22Rv1 (cell line): ENCODE measurements around the gene DCUN1D3.

ENCODE experiments used
- H3K27ac ChIP-seq: fragments of 450-650 bp; 2 replicates; pipeline ENCODE4 v1.5.1; 2017
- ZFX ChIP-seq: fragments of 450-650 bp; IDR thresholded peaks from 2 replicates; pipeline ENCODE4 v1.6.1; 2017; ENCODE audit warnings: antibody characterized with exemption, borderline replicate concordance
- TF ChIP-seq, protein P1 (sequence below): fragments of 450-650 bp; IDR thresholded peaks from 2 replicates; pipeline ENCODE4 v1.5.1; 2017; ENCODE audit warnings: mild to moderate bottlenecking

Gene DCUN1D3

DNA sequence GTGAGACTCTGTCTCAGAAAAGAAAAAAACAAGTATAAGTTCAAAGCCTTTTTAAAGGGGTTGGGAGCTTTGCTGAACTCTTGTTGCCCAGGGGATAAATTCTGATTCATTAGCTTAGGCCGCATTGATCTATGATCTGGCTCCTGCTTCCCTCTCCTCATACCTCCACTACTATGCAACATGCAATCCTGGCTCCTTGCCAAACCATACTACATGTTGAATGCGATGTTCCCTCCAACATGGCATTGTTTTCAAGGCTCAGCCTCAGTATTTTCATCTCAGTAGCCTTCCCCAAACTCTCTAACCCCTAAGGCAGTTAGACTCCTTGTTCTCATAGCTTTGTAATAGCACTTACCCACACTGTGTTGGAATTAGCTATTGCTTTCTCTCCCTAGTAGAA is 87.6 kb downstream of the DCUN1D3 start:
- TF ChIP-seq, protein P1, sequence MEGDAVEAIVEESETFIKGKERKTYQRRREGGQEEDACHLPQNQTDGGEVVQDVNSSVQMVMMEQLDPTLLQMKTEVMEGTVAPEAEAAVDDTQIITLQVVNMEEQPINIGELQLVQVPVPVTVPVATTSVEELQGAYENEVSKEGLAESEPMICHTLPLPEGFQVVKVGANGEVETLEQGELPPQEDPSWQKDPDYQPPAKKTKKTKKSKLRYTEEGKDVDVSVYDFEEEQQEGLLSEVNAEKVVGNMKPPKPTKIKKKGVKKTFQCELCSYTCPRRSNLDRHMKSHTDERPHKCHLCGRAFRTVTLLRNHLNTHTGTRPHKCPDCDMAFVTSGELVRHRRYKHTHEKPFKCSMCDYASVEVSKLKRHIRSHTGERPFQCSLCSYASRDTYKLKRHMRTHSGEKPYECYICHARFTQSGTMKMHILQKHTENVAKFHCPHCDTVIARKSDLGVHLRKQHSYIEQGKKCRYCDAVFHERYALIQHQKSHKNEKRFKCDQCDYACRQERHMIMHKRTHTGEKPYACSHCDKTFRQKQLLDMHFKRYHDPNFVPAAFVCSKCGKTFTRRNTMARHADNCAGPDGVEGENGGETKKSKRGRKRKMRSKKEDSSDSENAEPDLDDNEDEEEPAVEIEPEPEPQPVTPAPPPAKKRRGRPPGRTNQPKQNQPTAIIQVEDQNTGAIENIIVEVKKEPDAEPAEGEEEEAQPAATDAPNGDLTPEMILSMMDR, result no peak
- TF ChIP-seq ZFX, result no peak
- 0 out of 2 replicates have a peak overlapping the region, but pooled peaks have one; percentile 3 for H3K27ac ChIP-seq

DNA sequence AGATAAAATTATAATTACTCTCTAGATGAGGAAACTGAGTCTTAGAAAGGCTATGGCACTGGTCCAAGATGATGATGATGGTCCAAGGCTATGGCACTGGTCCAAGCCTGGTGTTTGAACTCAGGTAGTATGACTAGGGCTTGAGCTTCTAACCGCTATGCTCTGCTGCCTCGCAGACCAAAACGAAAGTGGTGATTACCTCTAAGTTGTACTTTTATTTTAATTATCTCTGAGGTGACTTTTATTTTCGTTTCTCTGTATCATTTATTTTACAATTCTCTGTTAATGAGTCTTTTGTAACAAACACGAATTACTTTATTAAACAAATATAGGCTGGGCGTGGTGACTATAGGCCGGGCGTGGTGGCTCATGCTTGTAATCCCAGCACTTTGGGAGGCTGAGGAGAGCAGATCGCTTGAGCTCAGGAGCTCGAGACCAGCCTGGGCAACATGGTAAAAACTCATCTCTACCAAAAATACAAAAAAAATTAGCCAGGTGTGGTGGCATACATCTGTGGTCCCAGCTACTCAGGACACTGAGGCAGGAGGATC is 88.2 kb downstream of the DCUN1D3 start:
- TF ChIP-seq, protein P1, result no peak
- TF ChIP-seq ZFX, result no peak

DNA sequence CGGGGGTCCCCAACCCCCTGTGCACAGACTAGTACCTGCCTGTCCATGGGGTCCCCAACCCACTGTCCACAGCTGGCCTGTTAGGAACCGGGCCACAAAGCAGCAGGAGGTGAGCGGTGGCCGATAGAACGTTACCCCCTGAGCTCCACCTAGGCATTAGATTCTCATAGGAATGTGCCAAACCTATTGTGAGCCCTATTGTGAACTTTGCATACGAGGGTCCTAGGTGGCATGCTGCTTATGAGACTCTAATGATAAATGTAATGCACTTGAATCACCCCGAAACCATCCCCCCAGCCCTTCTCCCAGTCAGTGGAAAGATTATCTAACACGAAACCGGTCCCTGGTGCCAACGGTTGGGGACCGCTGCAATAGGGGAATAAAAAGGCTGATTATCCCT is 92.3 kb downstream of the DCUN1D3 start:
- H3K27ac ChIP-seq, result peak overlapping the region; percentile 98
- no peak for TF ChIP-seq ZFX
- TF ChIP-seq, protein P1, result no peak

More for the DNA sequence above, 88.2 kb downstream of the DCUN1D3 start:
- H3K27ac ChIP-seq, result 0 out of 2 replicates have a peak overlapping the region, but pooled peaks have one; percentile 3

DNA sequence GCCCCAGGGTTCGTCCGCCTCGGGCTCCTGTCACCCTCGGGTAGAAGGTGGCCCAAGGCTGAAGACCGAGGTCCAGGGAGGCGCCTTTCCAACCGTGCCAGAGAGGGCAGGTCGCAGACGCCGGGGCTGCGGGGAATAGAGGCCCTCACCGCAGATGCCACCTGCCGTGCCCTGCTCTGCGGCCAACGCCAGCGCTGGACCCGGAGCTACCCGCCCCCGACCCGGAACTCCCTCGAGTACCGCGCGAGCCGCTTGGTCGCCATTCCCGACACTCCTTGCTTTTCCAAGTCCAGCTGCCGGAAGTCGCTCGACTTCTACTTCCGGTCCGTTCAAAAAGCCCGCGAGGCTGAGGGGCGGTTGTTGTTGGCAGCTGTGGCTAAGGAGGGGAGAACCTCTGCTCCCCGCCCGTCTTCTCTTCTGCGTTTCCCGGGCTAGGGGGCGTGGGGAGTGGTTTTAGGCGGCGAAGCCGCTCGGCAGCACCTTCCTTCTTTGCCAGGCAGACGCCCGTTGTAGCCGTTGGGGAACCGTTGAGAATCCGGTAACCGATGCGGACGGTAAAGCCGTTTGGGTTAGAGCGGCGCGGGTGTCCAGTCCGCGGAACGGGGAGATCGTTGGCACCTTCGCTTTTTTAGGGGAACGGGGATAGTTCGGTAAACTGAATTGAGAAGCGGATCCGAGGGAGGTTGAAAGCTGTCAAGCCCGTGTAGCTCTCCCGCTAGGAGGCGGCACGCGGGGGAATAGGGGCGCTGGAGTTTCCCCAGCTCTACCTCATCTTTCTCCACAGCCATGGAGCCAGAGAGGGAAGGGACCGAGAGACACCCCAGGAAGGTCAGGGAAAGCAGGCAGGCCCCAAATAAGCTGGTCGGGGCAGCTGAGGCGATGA is 93.7 kb downstream of the DCUN1D3 start, which contains the start of the genes ERI2 and REXO5:
Gene ERI2 (minus strand): TSS at position 305 of the 883 bp plus-strand sequence. CDS start 42 bp downstream, at position 263.
Gene REXO5 (plus strand): TSS at position 360 of the 883 bp plus-strand sequence. CDS start 427 bp downstream, at position 787.
- H3K27ac ChIP-seq, result peak within 1 kb of the TSS; percentile 98
- TF ChIP-seq ZFX, result no peak
- TF ChIP-seq, protein P1, result peak; percentile 60

DNA sequence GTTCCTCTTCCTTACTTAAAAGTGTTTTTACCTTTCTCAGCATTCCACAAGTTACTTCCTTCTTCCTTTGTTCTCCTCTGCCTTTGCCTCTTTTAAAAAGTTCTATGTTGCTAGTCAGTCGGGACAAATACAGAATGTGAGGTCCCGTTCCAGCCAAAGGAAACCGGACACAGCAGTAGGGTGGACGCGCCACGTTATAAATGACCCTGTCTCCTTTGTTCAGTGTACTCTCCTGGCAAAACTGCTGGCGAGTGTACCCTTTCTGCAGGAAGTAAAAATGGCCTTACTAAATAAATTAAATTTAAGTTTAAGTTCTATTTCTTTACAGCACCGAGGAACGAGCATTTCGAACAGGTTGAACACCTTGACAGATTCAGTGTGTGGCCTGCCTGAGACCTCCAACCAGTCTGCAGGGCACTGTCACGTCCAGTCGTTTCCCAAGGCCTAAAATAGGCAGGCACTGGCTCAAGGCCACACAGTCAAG is 94.4 kb downstream of the DCUN1D3 start:
- peak overlapping the region; percentile 98 for H3K27ac ChIP-seq
